Lung microvascular endothelial cell (primary cell): ENCODE data around the gene RAPGEF4. TPM values are rescaled to one million over a fixed set of nuclear protein-coding genes. Genes with fewer than 3 reads are reported as not detected.

Experiments used
- DNase-seq, 2 donors: peaks; one replicate each; pipeline versions ENCODE4 v3.0.0 to v3.0.0-alpha.2; 2010; ENCODE audit warnings: low read depth in 2 of 2
- total RNA-seq: library from RNA; depleted of rRNA; stranded (reverse); fragments of >200 nt; gene quantifications from 2 replicates; pipeline ENCODE4 v1.2.1, GENCODE V29; 2014

The RAPGEF4 gene
- 13.9 and 17.3 TPM in 2 replicates for total RNA-seq

DNA sequence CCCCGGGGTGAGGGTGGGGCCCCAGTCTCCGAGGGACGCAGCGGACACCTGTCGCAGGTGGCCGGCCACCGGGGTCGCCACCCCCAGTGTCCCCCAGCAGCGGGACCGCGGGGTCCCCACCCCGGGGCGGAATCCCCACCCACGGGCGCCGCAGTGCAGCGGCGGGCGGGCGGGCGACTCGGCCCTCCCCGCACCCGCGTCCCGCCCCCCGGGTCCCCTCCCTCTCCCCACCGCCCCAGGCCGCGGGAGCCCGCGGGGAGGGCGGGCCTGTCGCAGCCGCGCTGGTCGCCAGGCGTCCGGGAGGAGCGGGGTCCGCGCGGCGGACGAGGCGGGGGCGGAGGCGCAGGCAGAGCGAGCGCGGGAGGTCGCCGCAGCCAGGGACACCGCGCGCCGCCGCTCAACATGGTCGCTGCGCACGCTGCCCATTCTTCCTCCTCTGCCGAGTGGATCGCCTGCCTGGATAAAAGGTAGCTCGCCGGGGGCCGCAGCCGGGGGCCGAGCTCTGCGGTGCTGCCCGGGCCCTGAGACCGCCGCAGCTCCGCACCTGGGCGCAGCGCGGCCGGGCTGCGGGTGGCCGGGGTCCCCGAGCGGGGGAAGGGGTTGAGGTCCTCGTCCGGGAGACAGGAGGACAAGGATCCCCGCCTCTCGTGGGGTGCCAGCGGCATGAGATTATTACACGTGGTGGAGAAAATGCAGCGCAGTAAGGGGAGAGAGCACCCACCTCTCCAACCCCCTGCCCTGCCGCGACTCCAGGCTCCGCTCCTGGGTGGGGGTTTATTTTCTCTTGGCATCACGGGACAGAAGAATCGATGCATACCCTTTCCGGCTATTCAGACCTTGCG lies at the start of gene RAPGEF4:
TSS of gene RAPGEF4 (plus strand) at position 264 of the 842 bp plus-strand sequence. CDS start at position 403, 139 bp downstream.
- peak in 1 of 2 donors; percentile 32 for DNase-seq

DNA sequence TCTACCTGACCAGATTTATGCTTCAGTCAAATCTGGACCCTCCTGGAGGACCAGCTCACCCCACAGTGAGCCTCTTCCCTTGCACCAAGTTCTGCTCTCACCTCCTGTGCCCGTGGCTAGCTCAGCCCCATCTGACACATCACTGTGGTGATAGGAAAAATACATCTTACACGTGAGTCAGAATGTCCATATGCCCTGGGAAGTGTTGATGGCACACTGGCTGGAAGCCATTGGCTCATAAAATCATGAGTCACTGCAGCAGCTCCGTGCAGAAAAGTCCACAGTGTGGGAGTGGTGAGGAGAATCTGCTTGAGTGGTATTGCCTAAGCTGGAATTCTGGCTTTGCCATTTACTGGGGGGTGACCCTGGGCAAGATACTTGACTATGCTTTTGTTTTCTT lies 42.6 kb upstream of the RAPGEF4 start:
- peak; percentile 97 to 98 for DNase-seq

DNA sequence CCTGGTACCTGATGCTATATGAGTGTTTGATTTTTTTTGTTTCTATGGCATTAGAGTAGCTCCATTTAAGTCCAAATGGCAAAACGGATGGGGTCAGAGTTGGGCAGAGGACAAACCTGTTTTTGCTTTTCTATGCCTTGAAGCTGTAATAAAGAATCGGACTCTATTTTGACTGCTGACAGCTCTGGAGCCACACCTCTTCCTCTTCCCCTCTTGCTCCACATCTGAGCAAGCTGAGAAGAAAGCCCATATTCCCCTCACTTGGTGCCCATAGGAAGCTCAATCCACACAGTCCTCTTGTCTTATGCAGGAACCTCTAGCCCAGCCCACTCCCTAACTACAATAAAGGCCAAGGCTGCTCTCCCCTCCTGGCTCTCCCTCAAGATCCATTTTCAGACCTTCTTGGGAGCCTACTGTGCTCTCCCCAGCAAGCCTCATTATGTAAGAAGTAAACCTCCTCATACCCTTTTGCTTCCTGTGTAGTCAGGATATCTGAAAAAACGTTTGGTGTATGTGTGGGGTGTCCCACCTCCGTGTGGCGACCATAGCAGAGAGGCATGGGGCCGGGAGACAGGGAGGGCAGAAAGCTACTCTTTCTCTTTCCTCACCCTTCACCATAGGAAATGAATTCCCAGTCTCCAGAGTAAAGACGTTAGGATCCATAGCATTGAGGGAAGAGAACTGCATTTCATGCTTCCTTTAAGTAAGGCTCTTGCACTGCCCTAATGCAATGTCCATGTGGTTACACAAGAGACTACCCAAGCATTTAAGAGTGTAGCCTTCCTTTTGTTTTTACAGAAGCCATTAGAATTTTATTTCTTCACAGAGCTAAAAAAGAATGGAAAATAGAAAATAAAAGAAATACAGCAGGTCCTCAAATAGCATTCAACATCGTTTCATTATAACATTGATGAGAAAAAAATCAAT lies 41.9 kb upstream of the RAPGEF4 start:
- peak in 1 of 2 donors; percentile 39 for DNase-seq

DNA sequence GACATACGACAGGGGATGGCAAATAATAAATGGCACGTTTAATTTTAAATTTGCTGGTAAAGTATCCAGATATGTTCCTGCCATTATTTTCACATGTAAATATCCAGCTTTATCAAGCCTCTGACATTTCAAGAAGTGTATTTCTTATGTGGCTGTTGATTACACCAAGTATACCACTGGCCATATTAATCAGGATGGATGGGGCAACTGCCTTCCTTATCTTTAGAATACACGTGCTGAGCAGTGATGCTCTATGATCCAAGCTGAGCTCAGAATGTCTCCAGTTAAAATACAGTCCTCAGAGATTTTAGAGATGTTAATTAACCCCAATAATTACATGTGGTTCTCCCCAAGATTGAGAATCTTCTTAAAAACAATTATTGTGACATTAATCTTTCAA lies 38.3 kb upstream of the RAPGEF4 start:
- DNase-seq = no peak

DNA sequence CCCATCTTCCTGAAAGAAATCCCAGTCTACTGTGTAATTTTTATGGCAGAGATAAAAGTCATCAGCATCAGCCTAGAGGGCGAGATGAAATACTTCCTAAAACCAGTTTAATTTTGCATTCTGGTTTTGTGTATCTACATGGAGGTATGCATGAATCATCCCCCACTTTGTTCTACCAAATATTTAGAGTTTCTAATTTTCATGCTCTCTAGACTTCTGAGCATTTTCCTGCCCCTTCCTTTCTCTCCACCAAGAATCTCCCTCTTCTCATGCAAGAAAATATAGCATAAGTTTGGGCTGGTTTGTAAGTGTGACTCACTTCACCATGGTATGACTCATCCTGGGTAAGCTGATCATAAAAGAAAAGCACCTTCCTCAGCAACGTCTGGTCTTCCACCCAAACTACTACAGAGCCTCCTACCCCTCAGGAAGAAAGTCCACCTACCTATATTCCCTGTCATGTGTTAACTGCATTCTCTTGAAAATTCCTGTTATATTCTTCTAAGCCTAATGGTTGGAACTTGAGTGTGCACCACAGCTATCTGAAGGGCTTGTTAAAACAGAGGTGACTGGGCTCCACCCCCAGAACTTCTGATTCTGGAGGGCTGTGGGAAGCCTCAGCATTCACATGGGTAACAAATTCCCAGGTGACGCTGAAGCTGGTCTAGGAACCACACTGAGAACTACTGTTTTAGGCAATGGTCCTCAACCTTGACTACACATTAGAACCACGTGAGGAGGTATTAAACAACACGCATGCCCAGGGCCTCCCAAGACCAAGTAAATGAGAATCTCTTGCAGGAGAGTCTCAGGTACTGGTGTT lies 37.4 kb upstream of the RAPGEF4 start:
- peak in 1 of 2 donors; percentile 79 for DNase-seq

DNA sequence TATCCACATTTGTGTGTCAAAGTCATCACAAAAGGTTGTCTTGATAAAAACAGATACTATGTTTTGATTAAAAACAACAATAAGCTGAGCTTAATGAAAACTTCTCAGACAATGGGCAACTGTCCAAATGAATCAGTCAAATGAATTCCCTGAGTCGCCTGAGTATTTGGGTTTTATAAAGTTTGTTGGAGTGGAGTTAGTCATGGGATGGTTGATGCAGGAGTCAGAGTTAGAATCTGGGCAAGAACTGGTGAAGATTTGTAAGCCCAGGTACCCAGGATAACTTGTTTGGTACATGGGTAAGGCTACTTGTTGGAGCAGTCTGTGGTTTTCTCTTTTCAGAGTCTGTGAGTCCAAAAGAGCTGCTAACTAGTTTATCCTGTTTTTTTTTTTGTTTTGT lies 34.4 kb upstream of the RAPGEF4 start:
- peak in 1 of 2 donors; percentile 77 for DNase-seq

DNA sequence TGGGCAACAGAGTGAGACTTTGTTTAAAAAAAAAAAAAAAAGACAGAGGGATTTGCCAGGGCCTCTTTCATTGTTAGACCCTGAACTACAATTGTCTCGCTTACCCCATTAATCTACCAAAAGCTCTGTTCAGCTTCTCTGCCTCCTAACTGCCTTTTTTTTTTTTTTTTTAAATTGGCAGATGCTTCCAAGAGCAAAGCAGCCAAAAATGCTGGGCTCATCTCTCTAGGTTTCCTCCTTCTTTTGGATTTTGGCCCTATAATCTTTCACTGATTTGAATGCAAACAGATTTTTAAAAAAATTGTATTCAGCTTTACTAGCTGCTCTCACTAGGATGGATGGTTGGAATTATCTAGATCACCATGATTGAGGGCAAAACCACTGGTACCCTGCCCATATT lies 33.2 kb upstream of the RAPGEF4 start:
- DNase-seq = no peak

DNA sequence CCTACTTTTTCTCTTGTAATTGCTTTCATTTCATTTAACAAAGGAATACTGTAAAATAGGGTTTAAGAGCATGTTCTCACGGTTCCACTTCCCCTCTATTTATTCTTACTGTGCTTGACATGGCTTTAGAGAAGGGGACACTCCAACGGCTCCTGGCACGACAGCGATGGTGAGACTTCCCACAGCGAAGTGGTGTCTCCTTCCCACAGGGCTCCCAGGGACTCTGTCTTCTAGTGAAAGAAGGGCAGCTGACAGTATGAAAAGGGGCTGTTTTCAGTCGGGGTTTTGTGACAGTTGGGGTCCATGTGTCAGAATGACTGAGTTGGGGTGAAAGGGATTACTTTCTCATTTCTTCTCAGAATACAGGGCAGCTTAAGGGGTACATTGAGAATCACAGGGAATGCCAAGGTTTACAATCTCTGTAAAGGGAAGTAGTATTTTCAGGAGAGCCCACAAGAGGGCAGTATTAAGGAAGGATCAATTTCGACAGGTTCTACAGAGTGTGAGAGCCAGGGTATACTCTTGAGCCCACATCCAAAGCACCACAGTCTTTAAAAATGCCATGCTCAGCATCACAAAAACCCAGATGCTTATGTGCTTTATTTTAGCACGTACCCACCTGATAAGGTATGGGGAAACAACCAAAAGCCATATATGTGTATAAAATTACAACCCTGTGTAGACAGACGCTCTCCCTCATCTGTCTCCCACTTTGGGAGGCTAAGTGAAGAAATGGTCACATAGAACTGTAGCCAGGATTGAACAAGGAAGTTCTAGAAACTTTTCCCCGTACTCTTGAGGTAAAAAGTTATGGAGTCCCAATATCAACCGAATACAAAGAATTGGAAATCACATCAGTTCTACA lies 31.3 kb upstream of the RAPGEF4 start:
- peak; percentile 47 to 56 for DNase-seq

DNA sequence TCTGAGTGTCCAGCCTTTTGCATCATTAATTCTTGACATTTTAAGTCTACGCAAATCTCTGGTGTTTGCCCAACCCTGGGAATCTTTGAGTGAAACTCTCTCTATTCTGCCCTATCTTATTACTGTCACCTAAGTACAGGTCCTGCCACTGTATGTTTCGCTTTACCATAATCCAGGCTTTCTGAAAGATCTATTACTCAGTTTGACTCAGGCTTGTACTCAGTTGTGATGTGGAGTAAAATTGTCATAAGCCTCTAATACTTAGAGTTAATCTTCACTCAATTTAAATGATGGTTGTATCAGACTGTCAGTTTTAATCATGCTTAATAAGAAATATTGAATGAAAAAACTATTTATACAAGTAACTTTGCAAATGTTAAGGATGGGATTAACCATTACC lies 30.3 kb upstream of the RAPGEF4 start:
- no peak for DNase-seq

DNA sequence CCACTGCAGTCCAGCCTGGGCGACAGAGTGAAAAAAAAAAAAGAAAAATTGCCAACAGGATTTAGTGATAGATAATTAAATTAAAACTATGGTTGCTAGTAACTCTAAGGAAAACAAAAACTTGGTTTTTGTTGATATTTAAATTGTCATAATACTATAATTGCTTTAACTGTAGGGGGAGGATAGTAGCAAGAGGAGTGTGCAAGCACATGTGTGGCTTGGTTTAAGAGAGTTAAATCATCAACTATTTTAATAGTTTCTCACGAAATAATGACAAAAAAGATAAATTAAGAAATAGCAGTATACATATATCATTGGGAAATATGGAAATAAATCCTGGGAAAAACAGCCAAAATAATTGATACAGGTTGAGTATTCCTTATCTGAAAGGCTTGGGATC lies 27.4 kb upstream of the RAPGEF4 start:
- DNase-seq = no peak

DNA sequence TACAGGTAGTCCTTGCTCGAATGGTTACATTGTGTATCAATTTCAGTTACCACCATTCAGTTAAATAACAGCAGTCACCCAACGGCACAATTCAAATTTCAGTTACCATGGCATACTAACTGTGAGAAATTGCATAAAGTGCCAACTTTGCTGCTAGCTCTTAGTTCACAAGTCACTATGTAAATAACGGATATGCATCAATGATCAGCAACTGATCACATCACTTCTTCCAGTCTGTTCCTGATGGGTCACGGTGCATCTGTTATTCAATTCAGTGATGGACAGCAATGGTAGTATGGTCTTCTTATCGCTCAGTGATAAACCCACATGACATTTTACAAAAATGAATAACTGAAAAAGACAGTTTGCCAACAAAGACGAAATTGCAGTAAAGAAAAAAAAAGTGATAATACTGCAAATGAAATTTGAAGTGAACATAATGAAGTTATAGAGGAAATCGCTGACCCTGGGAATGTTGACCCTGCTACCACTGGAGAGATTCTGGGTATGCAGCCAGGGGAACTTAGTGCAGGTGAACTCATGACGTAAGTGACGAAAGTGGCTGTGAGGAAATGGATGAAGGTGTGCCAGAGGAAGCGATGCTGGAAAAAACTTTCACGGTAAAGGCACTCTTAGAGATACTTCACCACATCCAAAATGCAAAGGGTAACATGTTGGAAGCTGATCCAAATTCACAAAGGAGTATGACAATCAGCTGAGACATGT lies 25.9 kb upstream of the RAPGEF4 start:
- no peak for DNase-seq

DNA sequence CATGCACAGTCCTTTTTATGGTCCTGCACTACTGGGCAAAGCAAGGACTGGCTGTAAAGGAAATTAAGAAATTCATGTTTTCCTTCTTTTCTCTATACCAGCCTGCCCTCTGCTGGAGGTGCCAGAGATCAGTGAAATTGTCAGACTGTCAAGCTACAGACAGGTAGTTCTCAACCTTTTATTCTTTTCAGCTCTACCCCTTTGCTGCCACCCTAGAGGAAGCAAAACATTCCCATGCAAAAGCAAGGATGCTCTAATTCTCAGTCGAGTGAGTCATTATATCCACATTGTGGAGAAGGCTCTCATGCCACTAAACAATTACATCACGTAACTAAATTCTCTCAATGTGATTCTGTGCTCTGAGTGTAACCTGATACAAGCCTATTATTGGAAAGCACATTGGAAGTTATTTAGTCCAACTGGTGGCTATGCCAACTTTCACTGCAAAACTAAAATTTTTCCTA lies 25.0 kb upstream of the RAPGEF4 start:
- DNase-seq = peak; percentile 54 to 71

DNA sequence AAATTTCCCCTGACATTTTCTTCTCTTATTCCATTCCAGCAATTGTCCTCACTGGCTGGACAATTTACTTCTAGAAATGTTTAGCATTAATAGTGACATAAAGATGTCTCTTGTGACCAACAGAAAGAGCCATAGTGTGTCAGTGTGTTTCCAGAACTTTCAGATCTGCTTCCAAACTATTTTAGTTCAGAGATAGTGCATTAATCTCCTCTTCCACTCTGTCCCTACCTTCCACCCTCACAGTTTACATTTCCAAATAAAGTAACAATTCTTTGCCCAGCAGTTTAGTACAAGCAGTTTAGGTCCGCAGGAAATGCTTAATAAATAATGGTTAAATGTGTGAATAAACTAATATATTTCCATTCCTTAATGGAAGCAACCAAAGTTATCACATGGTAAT lies 24.5 kb upstream of the RAPGEF4 start:
- no peak for DNase-seq

DNA sequence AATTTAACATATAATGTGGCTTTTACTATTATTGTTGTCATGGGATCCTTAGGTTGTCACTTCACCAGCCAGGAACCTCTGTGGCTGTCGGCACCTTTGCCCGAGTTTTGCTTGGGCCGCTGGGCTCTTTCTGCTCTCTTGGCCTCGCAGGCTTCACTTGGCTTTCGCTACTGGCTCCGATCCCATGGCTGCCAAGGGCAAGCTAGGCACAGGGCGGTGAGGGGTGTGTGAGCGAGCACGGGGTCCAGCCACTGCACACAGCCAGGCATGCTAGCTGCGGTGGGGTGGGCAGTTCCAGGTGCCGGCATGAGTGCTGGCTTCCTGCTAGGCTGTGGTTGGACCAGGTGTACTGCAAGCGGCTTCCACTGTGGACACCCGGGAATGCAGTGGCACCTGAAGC lies 23.4 kb upstream of the RAPGEF4 start:
- no peak for DNase-seq

DNA sequence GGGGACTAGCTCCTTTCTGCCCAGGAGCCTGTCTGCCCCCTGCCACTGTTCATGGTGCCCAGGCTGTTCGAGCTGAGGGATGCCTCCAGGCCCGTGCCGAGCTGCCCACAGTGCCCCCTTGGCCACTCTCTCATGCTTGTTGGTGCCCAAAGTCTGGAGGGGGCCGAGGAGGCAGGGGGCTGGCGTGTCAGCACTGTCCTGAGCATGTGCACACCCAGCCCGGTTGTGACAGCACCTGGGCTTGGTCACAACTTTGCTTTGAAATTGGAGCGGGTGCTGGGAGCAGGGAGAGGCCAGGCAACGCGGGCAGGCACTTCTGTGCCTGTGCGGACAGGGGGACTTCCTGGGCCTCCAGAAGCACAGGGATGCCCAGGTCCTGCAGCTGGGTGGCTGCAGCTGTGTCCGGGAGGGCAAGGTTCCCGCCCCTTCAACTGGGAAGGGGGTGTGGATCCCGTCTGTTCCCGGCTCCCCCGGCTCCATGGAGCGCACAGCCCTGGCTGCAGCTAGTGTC lies 22.2 kb upstream of the RAPGEF4 start:
- no peak for DNase-seq

DNA sequence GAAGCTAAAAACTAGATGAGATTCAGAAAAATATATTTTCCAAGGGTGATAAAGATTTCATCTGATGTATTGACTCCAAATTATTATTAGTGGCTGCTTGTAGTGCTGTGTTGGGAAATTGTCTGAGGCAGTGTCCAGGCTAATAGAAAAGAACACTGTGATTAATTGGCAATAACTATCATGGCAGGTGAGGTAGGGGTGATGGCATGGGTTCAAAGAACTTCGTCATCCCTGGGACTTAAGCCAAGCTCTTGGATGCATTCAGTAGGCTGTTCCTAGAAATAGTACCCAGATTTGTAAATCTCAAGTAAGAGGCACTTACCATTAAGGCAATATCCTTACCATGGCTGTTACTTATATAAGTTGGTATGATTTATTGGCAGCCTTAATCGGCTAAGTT lies 13.2 kb upstream of the RAPGEF4 start:
- DNase-seq = peak in 1 of 2 donors; percentile 22

DNA sequence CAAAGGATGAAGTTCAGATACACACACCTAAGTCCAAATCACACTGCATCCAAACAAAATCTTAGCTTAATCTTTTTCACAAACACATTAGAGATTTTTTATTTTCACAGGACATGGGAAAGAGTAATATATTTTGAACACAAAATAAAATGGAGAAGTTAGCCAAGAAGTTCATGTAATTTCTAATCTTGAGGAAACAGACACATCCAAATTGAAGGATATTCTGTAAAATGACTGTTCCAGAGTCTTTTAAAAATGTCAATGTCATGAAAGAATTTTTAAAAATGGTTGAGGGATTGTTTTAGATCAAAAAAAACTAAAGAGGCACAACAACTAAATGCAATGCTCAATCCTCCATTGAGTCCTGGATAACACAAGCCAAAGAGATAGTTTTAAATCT lies 12.4 kb upstream of the RAPGEF4 start:
- no peak for DNase-seq

DNA sequence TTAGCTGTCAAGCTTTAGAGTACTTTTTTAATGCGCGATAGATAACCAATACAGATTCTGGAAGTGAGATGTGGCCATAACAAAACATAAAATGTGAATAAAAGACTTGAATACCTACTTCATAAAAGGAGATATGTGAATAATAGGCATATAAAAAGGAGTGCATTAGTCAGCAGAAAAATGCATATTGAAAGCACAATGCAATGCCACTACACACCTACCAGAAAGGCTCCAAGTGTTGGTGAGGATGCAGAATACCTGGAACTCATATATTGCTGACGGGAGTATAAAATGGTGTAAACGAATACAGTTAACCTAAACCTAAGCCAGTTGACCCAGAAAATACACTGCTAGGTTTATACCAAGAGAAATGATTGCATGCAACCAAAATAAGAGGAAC lies 10.9 kb upstream of the RAPGEF4 start:
- no peak for DNase-seq

DNA sequence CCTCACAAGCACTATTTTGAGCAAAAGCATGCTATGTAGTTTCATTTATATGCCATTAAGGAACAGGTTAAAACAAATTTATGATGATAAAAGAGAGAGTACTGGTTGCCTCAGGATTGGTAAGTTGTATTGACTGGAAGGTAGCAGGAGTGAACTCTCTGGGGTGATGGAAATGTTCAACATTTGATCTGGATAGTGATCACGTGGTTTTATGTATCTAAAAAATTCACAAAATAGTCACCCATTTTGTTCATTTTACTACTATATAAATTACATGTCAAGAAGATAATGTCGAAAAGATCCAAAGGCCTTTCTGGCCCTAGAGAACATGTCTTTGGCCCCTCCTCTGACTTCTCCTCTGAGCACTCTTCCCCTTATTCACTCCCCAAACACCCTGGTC lies 10.4 kb upstream of the RAPGEF4 start:
- no peak for DNase-seq

DNA sequence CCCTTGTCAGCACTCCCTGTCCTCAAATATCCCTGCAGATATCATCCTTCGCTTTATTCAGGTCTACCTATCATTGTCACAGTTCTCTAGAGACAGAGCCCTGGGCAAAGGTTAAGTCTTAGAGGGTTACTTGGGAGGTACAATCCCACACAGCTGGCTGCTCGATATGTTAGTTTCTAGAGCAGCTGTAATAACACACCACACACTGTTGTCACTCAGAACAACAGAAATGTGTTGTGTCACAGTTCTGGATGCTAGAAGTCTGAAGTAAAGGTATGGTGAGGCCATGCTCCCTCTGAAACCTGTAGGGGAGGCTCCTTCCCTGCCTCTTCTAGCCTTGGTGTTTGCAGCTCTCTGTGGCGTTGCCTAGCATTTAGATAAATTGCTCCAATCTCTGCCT lies 9.9 kb upstream of the RAPGEF4 start:
- DNase-seq = no peak
